ENCODE results near the gene NPHP4.

NPHP4 gene

DNA sequence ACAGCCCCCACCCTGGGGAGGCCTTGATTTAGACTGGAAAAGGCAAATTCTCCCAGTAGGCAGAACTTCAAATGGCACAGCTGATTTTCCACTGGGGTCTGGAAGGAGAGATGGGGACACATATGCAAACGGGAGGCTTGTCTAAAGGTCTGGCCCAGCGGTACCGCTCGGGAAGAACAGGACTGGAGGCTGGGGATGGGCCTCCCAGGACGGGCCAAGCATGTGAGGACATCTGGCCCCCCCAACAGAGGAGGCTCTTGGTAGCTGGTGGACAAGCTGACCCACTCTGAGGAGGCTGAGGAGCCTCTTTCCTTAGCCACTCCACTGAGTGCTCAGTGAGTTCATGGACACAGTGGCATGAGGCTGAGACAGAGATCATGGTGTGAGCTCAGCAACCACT is 170.0 kb downstream of the NPHP4 start:
- no peak for DNase-seq

DNA sequence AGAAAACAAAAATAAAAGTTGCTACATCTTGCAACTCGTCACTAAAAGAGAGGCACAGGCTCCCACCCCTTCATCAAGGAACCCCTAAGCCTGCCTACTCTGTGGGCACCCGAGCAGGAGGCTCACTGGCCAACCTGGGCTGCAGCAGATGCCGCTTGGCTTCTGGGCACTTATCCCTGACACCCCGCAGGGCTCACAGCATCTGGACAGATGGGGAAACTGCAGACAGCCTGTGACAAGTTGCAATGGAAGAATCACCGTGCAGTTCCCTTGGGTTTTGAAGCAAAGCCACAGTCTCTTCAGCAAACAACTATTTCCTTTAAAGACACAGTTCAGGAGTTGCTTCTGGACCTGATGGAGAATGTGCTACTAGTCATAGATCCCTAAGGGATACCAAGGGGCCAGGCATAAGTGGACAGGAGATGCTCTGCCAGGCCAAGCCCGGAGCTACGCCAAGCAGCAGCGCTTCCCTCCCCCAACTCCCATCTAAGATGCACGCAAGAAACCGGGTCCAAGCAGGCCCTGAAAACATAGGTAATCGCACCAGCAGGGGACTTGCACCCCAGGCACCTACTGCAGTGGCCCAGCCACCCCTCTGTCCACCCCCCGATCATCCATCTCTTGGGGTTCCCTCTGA is 170.6 kb downstream of the NPHP4 start:
- DNase-seq, result no peak

DNA sequence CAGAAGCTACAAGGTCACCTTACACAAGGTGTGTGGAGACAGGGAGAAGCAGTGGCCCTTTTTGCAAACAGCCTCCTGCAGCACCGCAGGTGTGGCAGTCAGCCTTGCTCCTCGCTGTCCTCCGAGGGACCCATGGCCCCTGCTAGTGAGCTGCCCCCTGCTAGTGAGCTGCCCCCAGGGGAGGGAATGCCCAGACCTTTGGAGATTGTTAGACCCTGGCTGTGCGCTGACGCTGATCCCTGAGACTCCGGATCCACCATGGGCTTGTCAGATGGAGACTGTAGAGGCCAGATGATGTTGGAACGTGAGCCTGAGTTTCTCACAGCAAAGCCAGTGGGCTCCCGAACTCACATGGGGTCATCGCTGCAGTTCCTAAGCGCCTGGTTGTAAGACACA is 172.2 kb downstream of the NPHP4 start:
- DNase-seq, result no peak

DNA sequence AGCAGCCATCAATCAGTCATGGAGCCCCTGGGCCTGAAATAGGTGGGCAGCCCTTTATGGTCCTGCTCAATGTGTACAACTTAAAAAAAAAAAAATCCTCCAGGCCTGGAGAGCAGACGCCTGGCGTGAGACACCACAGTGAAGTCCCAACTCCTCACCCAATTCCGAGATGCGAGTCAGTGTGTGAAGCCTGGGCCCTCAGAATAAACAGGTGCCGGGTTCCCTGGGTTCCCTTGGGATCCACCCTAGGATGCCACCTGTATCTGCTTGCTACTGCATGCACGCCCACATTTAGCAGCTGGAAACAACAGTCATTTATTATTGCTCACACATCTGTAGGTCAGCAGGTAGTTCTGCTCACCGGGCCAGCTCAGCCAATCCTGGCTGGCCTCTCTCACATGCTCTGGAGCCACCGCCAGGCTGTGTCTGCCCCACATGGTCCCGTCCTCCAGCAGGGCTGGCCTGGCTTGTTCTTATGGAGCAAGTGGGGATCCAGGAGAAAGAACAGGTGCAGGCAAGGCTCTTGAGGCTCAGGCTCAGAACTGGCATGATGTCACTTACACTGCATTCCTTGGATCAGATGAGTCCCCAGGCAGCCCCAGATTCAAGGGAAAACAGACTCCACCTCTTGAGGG is 172.7 kb downstream of the NPHP4 start:
- DNase-seq, result no peak

DNA sequence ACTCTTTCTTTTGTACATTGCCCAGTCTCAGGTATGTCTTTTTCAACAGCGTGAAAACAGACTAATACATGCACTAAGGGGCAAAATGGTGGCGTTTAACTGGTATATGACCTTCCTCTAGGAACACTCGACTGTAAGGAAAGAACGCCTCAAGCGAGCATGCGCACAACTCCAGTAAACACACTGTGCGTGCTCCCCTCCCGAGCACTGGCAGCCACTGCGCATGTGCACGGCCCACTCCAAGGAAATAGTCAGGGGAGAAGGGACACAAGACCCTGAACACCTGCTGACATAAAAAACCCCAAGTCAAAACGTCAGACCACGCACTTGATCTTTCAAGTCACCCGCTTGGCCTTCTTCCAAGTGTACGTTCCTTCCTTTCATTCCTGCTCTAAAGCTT is 173.5 kb downstream of the NPHP4 start:
- DNase-seq, result no peak

DNA sequence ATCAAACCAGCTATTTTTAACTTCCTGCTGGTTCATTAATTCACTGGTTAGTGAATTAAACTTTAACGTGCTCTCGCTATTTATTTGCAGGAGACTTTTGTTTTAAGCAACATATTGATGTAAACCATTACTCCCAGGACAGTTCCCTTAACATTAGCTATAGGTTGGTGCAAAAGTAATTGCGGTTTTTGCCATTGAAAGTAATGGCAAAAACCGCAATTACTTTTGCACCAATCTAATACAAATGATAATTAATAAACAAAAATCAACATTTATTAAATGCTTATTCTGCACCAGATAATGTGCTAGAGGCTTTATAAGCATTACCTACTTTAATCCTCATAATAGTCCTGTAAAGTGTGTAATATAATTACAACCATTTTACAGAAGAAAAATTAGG is 176.5 kb downstream of the NPHP4 start:
- no peak for DNase-seq

DNA sequence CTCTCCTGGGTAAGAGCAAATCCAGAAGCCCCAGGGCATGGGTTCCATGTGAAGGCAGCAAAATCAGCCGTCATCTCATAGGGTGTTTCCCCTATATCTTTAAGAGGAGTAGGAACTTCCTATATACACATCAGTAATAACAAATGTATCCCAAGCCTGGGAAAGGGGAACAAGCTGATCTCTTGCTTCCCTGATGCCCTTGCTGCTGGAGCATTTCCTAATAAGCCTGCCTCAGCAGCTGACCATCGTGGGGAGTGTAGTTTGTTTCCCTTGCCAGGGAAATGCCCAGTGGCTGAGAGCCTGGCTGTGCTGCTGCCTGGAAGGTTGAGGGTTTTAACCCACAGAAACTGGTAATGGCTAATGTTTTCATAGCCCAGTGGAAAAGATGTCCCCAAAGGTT is 177.0 kb downstream of the NPHP4 start:
- no peak for DNase-seq

DNA sequence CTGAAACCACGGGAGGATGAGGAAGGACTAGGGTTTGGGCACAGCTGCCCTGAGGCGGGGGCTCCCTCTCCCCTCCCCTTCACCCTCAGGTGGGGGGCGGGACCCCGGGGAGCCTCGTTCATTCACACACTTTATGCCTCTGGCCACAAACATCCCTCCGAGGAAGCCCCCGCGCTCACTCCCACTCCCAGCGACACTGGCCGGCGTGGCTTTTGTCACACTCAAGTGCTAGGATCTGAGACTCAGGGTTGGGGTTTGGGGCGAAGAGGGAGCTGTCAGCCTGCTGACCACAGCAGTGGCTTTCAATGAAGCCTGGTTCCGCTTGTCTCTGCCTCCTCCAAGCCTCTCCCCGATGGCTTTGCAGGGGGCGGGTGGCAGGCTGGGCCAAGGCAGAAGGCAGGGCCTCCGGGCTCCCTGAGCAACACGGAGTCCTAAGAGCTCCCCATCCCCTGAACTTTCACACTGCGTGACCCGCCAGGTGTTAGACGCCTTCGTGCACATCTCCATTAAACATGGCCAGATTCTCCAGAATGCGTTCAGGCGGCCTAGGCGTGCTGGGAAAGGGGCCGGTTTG is 178.1 kb downstream of the NPHP4 start:
- DNase-seq, result no peak

DNA sequence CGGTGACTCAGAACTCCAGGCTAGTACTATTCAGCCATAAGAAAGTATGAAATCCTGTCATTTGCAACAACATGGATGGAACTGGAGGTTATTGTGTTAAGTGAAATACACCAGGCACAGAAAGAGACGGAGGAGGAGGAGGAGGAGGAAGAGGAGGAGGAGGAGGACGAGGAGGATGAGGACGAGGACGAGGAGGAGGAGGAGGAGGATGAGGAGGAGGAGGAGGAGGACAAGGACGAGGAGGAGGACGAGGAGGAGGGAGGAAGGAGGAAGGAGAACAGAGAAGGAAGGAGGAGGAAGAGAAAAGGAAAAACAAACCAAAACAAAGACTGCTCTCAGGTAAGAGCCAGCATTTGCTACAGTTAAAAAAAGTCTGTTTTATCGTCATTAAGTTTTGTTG is 178.7 kb downstream of the NPHP4 start:
- no peak for DNase-seq
